ENCODE measurements around the gene PRR16. TPM values are rescaled to one million over a fixed set of nuclear protein-coding genes. Genes with fewer than 3 reads are reported as not detected.
A peak's percentile ranks its signal among the peaks of the same experiment; 100 is the strongest.

PRR16 gene
- polyA plus RNA-seq, 6 donors from 2014 or later: 0.14 to 0.29 TPM; not detected in 4

DNA sequence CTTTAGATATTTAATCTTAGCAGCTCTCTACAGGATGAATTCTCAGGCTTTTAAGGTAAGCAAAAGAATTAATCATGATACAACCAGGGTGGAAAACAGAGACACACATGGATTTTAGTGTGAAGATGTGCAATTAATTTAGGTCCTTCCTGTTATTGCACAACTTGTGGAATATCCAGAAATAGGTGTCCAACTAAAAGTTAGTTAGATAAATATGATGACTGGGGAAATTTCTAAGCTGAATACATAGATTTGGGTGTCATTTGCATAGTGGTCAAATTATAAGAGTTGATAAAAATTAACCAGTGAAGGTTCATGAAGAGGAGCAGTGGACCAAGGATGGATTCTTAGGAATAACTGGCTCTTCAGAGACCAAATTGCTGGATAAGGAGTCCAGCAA lies 266.1 kb downstream of the PRR16 start:
- Mint-ChIP-seq H3K27ac (no peak overlapping the region), H3K27me3 (no peaks in the 10 kb centered on the region)
- DNase-seq: no peak

DNA sequence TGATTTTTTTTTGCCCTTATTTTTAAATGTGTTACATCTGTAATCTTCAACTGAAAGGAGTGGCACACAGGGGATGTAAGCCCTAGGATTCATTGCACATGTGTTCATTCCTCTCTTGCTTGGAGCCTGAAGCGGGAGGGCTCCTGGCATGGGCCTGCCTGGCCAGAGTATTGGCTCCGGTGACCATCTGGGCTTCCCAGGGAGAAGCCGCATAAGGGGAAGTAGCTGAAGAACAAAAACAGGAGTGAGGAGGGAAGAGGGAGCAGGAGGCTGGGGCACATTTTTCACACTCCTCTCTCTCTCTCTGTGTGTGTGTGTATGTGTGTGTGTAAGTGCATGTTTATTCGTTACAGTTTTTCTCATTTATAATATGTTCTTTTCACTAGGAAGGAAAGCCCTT lies 269.9 kb downstream of the PRR16 start:
- Mint-ChIP-seq H3K27ac (peak overlapping the region in 1 of 6 donors; percentile 9), H3K36me3 (no peaks in the 10 kb centered on the region), H3K9me3 (no peaks in the 10 kb centered on the region), H3K4me3 (no peak overlapping the region), H3K27me3 (no peaks in the 10 kb centered on the region), H3K4me1 (no peaks in the 10 kb centered on the region)
- ATAC-seq (ENCODE audit: low read depth in 2 of 2) (no peak), DNase-seq (no peak)

More for the DNA sequence above, 266.1 kb downstream of the PRR16 start:
- H3K4me1 Mint-ChIP-seq: no peaks in the 10 kb centered on the region
- ATAC-seq (ENCODE audit: low read depth in 2 of 2): no peak
- H3K4me3 Mint-ChIP-seq: no peak overlapping the region
- H3K9me3 Mint-ChIP-seq: peaks cover 0 to 2% (median 0%) of the 10 kb centered on the region in 7 donors
- no peaks in the 10 kb centered on the region for H3K36me3 Mint-ChIP-seq

- Mint-ChIP-seq H3K4me1 (no peaks in the 10 kb centered on the region), H3K4me3 (no peak overlapping the region)
- no peak for ATAC-seq (ENCODE audit: low read depth in 2 of 2)
Measured at GRCh38 chr5:120735076-120735475, 271.0 kb downstream of the PRR16 start.

More at GRCh38 chr5:120735076-120735475, 271.0 kb downstream of the PRR16 start:
- H3K27me3 Mint-ChIP-seq: no peaks in the 10 kb centered on the region
- H3K36me3 Mint-ChIP-seq: no peaks in the 10 kb centered on the region
- no peak for DNase-seq
- H3K9me3 Mint-ChIP-seq: no peaks in the 10 kb centered on the region
- H3K27ac Mint-ChIP-seq: no peak overlapping the region

Measured in naive B cell (primary cell).